ENCODE data around the gene ANO2. TPM values are rescaled to one million over a fixed set of nuclear protein-coding genes. Genes with fewer than 3 reads are reported as not detected.

Gene ANO2
- total RNA-seq, 8 experiments from 2014 or later = 0.46 to 162 (median 5.5) TPM

Other genes starting within 250 kb of the ANO2 start
- gene VWF, start 179.4 kb upstream of the ANO2 start, total RNA-seq = 1 to 10 TPM in 1 of 8 experiments, under 1 TPM in 7; under 0.01 to 1.3 (median 0.52) TPM

All from motor neuron (in vitro differentiated cells).